ENCODE data around the gene RGS11.

GRCh38 chr16:279531-279930 is 3.8 kb upstream of the RGS11 start:
- no peak for TF ChIP-seq POLR2AphosphoS5 (IDR thresholded peaks at IDR 0.05; ENCODE audit: borderline replicate concordance, low read depth, low read length)
- TF ChIP-seq EZH2 (IDR thresholded peaks at IDR 0.05): no peak
